Measurements from ENCODE around the gene PGC.

Gene PGC

GRCh38 chr6:41722969-41723529 is 24.1 kb downstream of the PGC start:
- TF ChIP-seq CTCF (IDR thresholded peaks at IDR 0.05), result no peak

DNA sequence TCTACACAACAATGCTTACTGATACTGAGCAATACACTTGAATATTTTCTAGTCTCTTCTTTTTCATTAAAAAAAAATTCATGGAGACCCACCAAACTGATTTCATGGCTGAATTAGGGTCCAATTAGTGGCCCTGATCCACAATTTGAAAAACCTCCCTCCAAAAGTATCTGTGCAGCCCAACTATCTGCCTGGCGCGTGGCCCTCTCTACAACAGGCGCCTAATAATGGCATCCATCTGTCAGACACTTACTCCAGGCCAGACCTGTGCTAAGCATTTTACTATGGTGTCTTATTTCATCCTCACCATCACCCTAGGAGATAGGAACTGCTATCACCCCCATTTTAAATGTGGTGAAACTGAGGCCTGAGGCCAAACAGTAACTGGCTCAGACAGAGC is 25.8 kb downstream of the PGC start:
- TF ChIP-seq CTCF (IDR thresholded peaks at IDR 0.05), result no peak

- no peak for TF ChIP-seq CTCF (IDR thresholded peaks at IDR 0.05)
These were observed 26.4 kb downstream of the PGC start for GRCh38 chr6:41720783-41721182.

- TF ChIP-seq CTCF (IDR thresholded peaks at IDR 0.05), result no peak
These were observed 27.0 kb downstream of the PGC start for GRCh38 chr6:41720262-41720620.

DNA sequence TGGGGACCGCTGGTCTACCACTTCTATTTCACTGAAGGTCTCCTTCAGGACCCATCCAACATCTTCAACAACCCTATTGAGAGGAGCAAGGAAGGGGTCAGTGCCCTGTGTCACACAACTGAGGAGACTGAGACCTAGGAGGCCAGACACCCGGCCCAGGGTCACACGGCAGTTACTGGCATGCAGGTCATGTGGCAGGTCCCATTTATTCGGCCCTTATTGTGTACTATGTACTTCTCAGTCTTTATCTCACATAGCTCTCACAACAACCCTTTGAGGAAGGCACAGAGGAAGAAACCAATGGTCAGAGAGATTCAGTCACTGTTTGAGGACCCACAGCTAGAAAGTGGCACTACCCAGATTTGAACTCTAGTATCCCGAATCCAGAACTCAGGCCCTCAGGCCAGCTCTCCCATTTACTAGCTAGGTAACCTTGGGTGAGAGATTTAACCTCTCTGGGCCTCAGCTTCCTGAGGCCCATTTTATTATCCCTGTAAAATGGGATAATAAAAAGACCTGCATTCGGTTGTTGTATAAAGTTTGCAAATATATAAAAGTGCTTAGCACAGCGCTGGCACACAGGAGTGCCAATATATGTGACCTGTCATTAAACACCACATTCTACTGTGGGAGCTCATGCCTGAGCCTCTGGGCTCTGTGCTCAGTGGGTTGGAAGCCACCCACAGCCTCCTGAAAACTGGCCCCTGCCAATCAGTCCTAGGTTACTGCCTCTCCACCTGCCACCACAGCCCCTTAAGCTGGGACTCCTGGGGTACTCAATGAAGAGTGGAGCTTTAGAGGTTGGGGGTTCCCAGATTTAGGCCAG is 27.5 kb downstream of the PGC start:
- TF ChIP-seq CTCF (IDR thresholded peaks at IDR 0.05), result no peak

DNA sequence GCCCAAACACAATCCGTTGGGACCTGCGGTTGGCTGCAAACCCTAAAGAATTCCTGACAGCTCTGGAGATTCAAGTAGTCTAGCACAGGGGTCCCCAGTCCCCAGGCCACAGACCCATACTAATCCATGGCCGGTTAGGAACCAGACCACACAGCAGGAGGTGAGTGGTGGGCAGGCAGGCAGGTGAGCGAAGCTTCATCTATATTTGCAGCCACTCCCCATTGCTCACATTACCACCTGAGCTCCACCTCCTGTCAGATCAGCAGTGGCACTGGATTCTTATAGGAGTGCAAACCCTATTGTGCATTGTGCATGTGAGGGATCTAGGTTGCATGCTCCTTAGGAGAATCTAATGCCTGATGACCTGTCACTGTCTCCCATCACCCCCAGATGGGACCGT is 28.4 kb downstream of the PGC start:
- no peak for TF ChIP-seq CTCF (IDR thresholded peaks at IDR 0.05)

- TF ChIP-seq CTCF (IDR thresholded peaks at IDR 0.05), result no peak
These were observed 29.8 kb downstream of the PGC start for GRCh38 chr6:41717392-41717736.
